Progenitor cell of endocrine pancreas (in vitro differentiated cells): Measurements from ENCODE around the gene TOGARAM2. TPM values are rescaled to one million over a fixed set of nuclear protein-coding genes. Genes with fewer than 3 reads are reported as not detected.
A peak's percentile ranks its signal among the peaks of the same experiment; 100 is the strongest.

ENCODE experiments used
- DNase-seq: peaks from one replicate; pipeline ENCODE4 v3.0.0; 2021; ENCODE audit warnings: low spot score; ENCODE audit not compliant: unreplicated experiment
- H3K27ac Mint-ChIP-seq: 2 replicates; pipeline ENCODE4 v1.8.0; 2021; ENCODE audit warnings: mild to moderate bottlenecking, moderate library complexity, mixed read lengths
- H3K27me3 Mint-ChIP-seq: 2 replicates; pipeline ENCODE4 v1.8.0; 2021; ENCODE audit warnings: mixed read lengths
- H3K36me3 Mint-ChIP-seq: 2 replicates; pipeline ENCODE4 v1.8.0; 2022; ENCODE audit warnings: mixed read lengths; ENCODE audit not compliant: insufficient read depth
- H3K4me1 Mint-ChIP-seq: 2 replicates; pipeline ENCODE4 v1.8.0; 2021; ENCODE audit warnings: low read depth, mixed read lengths
- H3K4me3 Mint-ChIP-seq: 2 replicates; pipeline ENCODE4 v1.8.0; 2021; ENCODE audit warnings: low read depth, mild to moderate bottlenecking, moderate library complexity, mixed read lengths
- H3K9me3 Mint-ChIP-seq: 2 replicates; pipeline ENCODE4 v1.8.0; 2021; ENCODE audit warnings: low read depth, mixed read lengths
- total RNA-seq: library from RNA; stranded (reverse); gene quantifications from 2 replicates; pipeline ENCODE4 v1.2.1, GENCODE V29; 2021
- TF ChIP-seq, protein P1 (sequence below): fragments of 200-600 bp; sonication (generic); IDR thresholded peaks from one replicate; pipeline ENCODE4 v1.5.0; 2021; ENCODE audit warnings: antibody characterized with exemption, mild to moderate bottlenecking; ENCODE audit not compliant: unreplicated experiment

The TOGARAM2 gene
- total RNA-seq, 1 donor from 2014 or later, result 0.86 TPM

DNA sequence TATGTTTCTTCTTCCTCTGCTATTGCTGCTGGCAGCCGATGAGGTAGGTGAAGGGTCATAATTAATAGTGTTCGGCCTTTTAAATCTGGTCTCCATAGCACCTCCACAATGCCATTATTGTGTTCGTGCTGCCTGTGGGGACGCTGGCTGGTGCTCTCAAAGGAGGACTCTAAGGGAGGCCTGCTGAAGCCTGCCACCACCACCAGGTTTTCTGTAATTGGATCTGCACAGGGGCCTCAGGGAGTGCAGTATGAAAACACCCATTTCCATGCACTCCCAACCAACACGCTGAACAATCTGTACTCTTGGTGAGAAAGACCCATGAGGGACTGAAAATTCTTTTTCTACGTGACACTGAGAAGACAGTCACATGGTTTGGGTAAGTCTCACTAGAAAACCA lies 116.5 kb downstream of the TOGARAM2 start:
- H3K36me3 Mint-ChIP-seq, result no peaks in the 10 kb centered on the region
- no peaks in the 10 kb centered on the region for H3K27me3 Mint-ChIP-seq
- TF ChIP-seq, protein P1, sequence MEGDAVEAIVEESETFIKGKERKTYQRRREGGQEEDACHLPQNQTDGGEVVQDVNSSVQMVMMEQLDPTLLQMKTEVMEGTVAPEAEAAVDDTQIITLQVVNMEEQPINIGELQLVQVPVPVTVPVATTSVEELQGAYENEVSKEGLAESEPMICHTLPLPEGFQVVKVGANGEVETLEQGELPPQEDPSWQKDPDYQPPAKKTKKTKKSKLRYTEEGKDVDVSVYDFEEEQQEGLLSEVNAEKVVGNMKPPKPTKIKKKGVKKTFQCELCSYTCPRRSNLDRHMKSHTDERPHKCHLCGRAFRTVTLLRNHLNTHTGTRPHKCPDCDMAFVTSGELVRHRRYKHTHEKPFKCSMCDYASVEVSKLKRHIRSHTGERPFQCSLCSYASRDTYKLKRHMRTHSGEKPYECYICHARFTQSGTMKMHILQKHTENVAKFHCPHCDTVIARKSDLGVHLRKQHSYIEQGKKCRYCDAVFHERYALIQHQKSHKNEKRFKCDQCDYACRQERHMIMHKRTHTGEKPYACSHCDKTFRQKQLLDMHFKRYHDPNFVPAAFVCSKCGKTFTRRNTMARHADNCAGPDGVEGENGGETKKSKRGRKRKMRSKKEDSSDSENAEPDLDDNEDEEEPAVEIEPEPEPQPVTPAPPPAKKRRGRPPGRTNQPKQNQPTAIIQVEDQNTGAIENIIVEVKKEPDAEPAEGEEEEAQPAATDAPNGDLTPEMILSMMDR, result no peak
- no peak for DNase-seq
- no peak overlapping the region for H3K4me3 Mint-ChIP-seq
- peaks cover 6% of the 10 kb centered on the region for H3K9me3 Mint-ChIP-seq
- peak overlapping the region; percentile 39 for H3K27ac Mint-ChIP-seq
- peaks cover 6% of the 10 kb centered on the region for H3K4me1 Mint-ChIP-seq

DNA sequence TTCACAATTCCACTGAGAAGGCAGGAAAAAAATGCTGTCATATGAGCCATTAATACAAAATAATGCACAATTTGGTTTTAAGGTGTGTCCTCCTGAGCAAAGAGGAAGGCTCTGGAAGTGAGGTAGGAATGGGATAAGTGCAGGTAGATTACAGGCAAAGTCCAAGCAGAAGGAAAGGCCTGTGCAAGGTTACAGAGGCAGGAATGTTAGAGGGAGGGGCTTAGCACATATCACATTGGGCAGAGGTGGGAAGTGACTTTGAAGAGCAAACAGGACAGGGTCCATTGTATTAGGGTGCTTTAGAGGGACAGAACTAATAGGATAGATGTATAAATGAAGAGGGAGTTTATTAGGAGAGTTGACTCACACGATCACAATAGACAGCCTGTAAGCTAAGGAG lies 119.5 kb downstream of the TOGARAM2 start:
- Mint-ChIP-seq H3K4me1 (peaks cover 6% of the 10 kb centered on the region), H3K9me3 (peaks cover 6% of the 10 kb centered on the region)

More for the DNA sequence above, 119.5 kb downstream of the TOGARAM2 start:
- TF ChIP-seq, protein P1, result no peak
- Mint-ChIP-seq H3K27me3 (no peaks in the 10 kb centered on the region), H3K36me3 (no peaks in the 10 kb centered on the region), H3K27ac (no peak overlapping the region), H3K4me3 (no peak overlapping the region)
- DNase-seq, result no peak

Other genes starting within 250 kb of the TOGARAM2 start
- gene PPP1CB, start 229.5 kb upstream of the TOGARAM2 start, total RNA-seq, result 192 and 193 TPM in 2 replicates
- 1.6 and 2.0 TPM in 2 replicates for gene SPDYA, start 170.5 kb upstream of the TOGARAM2 start, total RNA-seq
- gene TRMT61B, start 111.0 kb upstream of the TOGARAM2 start, total RNA-seq, result 22.6 and 26.0 TPM in 2 replicates
- gene WDR43, start 86.6 kb upstream of the TOGARAM2 start, total RNA-seq, result 57.2 and 60.7 TPM in 2 replicates
- not detected in 2 replicates for gene PCARE, start 93.2 kb downstream of the TOGARAM2 start, total RNA-seq
- gene CLIP4, start 134.1 kb downstream of the TOGARAM2 start, total RNA-seq, result 13.7 and 16.0 TPM in 2 replicates